GM12878 (cell line): ENCODE results near the gene ZNF462. TPM values are rescaled to one million over a fixed set of nuclear protein-coding genes. Genes with fewer than 3 reads are reported as not detected.

Experiments used
- ATAC-seq: fragments of 200-7000 bp; cut with Tn5 transposase; 3 replicates; pipeline ENCODE4 v1.9.1; 2020; ENCODE audit warnings: mild to moderate bottlenecking, moderate library complexity
- BruUV-seq: library from RNA; stranded (reverse); fragments of 400-500 nt; replicated peaks from 2 replicates; lab custom pipeline; 2021; lab: Mats Ljungman, UMichigan
- CTCF ChIA-PET: fragments of 300-600 bp; sonication (Branson Sonifier 250); formaldehyde crosslinking; extraction: SDS; loops from one replicate; lab custom pipeline; 2021; ENCODE audit warnings: inconsistent platforms; lab: Yijun Ruan, JAX
- POLR2A ChIA-PET: fragments of 350-600 bp; formaldehyde crosslinking; extraction: SDS; loops from one replicate; lab custom pipeline; 2021; ENCODE audit warnings: inconsistent platforms; lab: Charles Lee
- RAD21 ChIA-PET: fragments of 300-600 bp; sonication (Branson Sonifier 250); formaldehyde crosslinking; loops from one replicate; lab custom pipeline; 2023; ENCODE audit warnings: antibody characterized with exemption; ENCODE audit not compliant: unreplicated experiment; lab: Charles Lee
- SMC1A ChIA-PET: fragments of 300-600 bp; sonication (Branson Sonifier 250); formaldehyde crosslinking; loops from one replicate; lab custom pipeline; 2023; ENCODE audit not compliant: unreplicated experiment, uncharacterized antibody; lab: Charles Lee
- DNase-seq: peaks from one replicate; pipeline ENCODE4 v3.0.0-alpha.2; 2011; ENCODE audit warnings: low read depth, low spot score
- FAIRE-seq: peaks from 3 replicates; lab custom pipeline; 2011; peaks lifted over from hg19 to GRCh38; lab: Jason Lieb, UNC
- H2AFZ ChIP-seq: 2 replicates; pipeline ENCODE4 v1.6.0; 2011; ENCODE audit warnings: low read depth, low read length, control low read depth; ENCODE audit not compliant: control insufficient read depth
- H3K27ac ChIP-seq: 2 replicates; pipeline ENCODE4 v1.5.1; 2011; ENCODE audit warnings: control low read depth; ENCODE audit not compliant: control insufficient read depth, insufficient read depth
- H3K27me3 ChIP-seq, 2 experiments: replicated peaks in 1 of 2; 2 replicates each; pipeline versions ENCODE4 v1.6.0 to v1.6.1; 2011; ENCODE audit warnings: low read length in 1 of 2; ENCODE audit not compliant: control insufficient read depth in 2 of 2, insufficient read depth in 2 of 2
- H3K36me3 ChIP-seq, 2 experiments: 2 replicates each; pipeline ENCODE4 v1.5.1; 2011; ENCODE audit warnings: low read length in 1 of 2; ENCODE audit not compliant: control insufficient read depth in 2 of 2, insufficient read depth in 2 of 2
- H3K4me1 ChIP-seq: 2 replicates; pipeline ENCODE4 v1.6.1; 2011; ENCODE audit warnings: mild to moderate bottlenecking, low read length, moderate library complexity, mixed read lengths; ENCODE audit not compliant: control insufficient read depth, insufficient read depth
- H3K4me2 ChIP-seq: 2 replicates; pipeline ENCODE4 v1.6.0; 2011; ENCODE audit warnings: control low read depth; ENCODE audit not compliant: control insufficient read depth, insufficient read depth
- H3K4me3 ChIP-seq: fragments of 200-600 bp; sonication (generic); 2 replicates; pipeline ENCODE4 v1.5.1; 2016
- H3K79me2 ChIP-seq: 2 replicates; pipeline ENCODE4 v1.6.0; 2011; ENCODE audit warnings: low read length; ENCODE audit not compliant: control insufficient read depth, insufficient read depth
- H3K9ac ChIP-seq: 2 replicates; pipeline ENCODE4 v1.8.0; 2011; ENCODE audit warnings: low read length, control low read depth, mixed read lengths; ENCODE audit not compliant: control insufficient read depth, insufficient read depth
- H3K9me3 ChIP-seq: replicated peaks from 3 replicates; pipeline ENCODE4 v1.5.1; 2011; ENCODE audit warnings: mild to moderate bottlenecking, low read length; ENCODE audit not compliant: control insufficient read depth, insufficient read depth
- H4K20me1 ChIP-seq: 2 replicates; pipeline ENCODE4 v1.6.0; 2011; ENCODE audit not compliant: control insufficient read depth, insufficient read depth
- BRCA1 ChIP-seq: IDR thresholded peaks from 2 replicates; pipeline ENCODE4 v1.6.1; 2011; ENCODE audit warnings: low read depth, low read length, improper control_type of control experiment
- CREM ChIP-seq: IDR thresholded peaks from 2 replicates; pipeline ENCODE4 v1.6.1; 2014; ENCODE audit warnings: antibody characterized with exemption, low read depth
- DPF2 ChIP-seq: fragments of 450-650 bp; IDR thresholded peaks from 2 replicates; pipeline ENCODE4 v1.6.1; 2017; ENCODE audit warnings: mild to moderate bottlenecking
- EP300 ChIP-seq, 2 experiments: fragments of 150-350 bp in 1 of 2; IDR thresholded peaks; 2 replicates each; pipeline ENCODE4 v1.6.1; 2011 to 2012; ENCODE audit warnings: low read depth in 2 of 2, low read length in 2 of 2, borderline replicate concordance in 1 of 2, improper control_type of control experiment in 1 of 2, inconsistent platforms in 1 of 2; ENCODE audit not compliant: control insufficient read depth in 1 of 2
- PAX8 ChIP-seq: fragments of 450-650 bp; IDR thresholded peaks from 2 replicates; pipeline ENCODE4 v1.6.1; 2017; ENCODE audit warnings: mild to moderate bottlenecking, moderate library complexity
- SIX5 ChIP-seq: IDR thresholded peaks from 2 replicates; pipeline ENCODE4 v1.6.1; 2011; ENCODE audit warnings: mild to moderate bottlenecking, low read depth, low read length, moderate library complexity; ENCODE audit not compliant: severe bottlenecking
- in situ Hi-C: fragments of 300-500 bp; cut with MboI; formaldehyde crosslinking; loops from 9 replicates; pipeline ENCODE4 v1.14.3; 2018; ENCODE audit warnings: mixed read lengths
- intact Hi-C: fragments of 100-400 bp; cut with micrococcal nuclease; formaldehyde crosslinking; loops from one replicate; pipeline ENCODE4 v1.14.2; 2022; ENCODE audit not compliant: unreplicated experiment
- polyA plus RNA-seq, 11 experiments: library from polyadenylated mRNA; depleted of rRNA in 4 of 11; unstranded in 6 of 11; stranded (reverse) in 5 of 11; fragments of >200 nt; fragmentation: Nextera tagmentation in 4 of 11; fragmentation: Illumina TruSeq in 1 of 11; extraction: Ambion mirVana in 4 of 11; extraction: Trizol in 1 of 11; gene quantifications; 1 replicate in 1 of 11; 2 replicates in 10 of 11; pipeline versions ENCODE4 v1.2.1 to v1.2.3, GENCODE V29; 2011 to 2016; ENCODE audit warnings: inconsistent platforms in 2 of 11, missing spikeins in 2 of 11, low read depth in 1 of 11
- total RNA-seq, 4 experiments: library from RNA; depleted of rRNA in 3 of 4; stranded (reverse); fragments of >200 nt in 3 of 4; fragmentation: Illumina TruSeq in 1 of 4; extraction: Trizol in 1 of 4; gene quantifications; 2 replicates each; pipeline versions ENCODE4 v1.2.1 to v1.2.3, GENCODE V29; 2013 to 2021
- TF ChIP-seq, protein P1 (sequence below): fragments of 450-650 bp; IDR thresholded peaks from 2 replicates; pipeline ENCODE4 v1.6.1; 2017; ENCODE audit warnings: borderline replicate concordance
- TF ChIP-seq, protein P2 (sequence below): fragments of 450-650 bp; IDR thresholded peaks from 2 replicates; pipeline ENCODE4 v1.6.1; 2017; ENCODE audit warnings: low read depth, mild to moderate bottlenecking, moderate library complexity
- TF ChIP-seq, protein P3 (sequence below): IDR thresholded peaks from 2 replicates; pipeline ENCODE4 v1.6.1; 2011; ENCODE audit warnings: low read depth, mild to moderate bottlenecking, low read length, moderate library complexity, borderline replicate concordance; ENCODE audit errors: extremely low read depth
- TF ChIP-seq, protein P4 (sequence below): IDR thresholded peaks from 2 replicates; pipeline ENCODE4 v1.6.1; 2012; ENCODE audit warnings: improper control_type of control experiment, low read depth, low read length; ENCODE audit not compliant: insufficient replicate concordance

The ZNF462 gene
- total and polyA plus RNA-seq, 10 of the 15 experiments (the other 5 are each of a cell fraction or from before 2014, with no cell fraction given), result 0.27 to 13.7 (median 0.55) TPM

DNA sequence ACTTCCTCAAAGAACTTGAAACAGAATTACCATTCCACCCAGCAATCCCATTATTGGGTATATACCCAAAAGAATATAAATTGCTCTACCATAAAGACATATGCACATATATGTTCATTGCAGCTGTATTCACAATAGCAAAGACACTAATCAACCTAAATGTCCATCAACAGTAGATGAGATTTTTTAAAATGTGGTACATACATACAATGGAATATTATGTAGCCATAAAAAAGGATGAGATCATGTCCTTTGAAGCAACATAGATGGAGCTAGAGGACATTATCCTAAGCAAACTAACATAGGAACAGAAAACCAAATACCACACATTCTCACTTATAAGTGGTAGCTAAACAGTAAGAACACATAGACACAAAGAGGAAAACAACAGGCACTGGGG is 28.1 kb upstream of the ZNF462 start:
- H3K27me3 ChIP-seq, result no peaks in the 10 kb centered on the region
- ATAC-seq (no peak), DNase-seq (no peak), FAIRE-seq (no peak)
- no peaks in the 10 kb centered on the region for H3K79me2 ChIP-seq
- no peaks in the 10 kb centered on the region for H3K36me3 ChIP-seq
- no peak for TF ChIP-seq EP300 (IDR thresholded peaks at IDR 0.05; ENCODE audit: borderline replicate concordance in 1 of 2, control insufficient read depth in 1 of 2, low read depth in 2 of 2, low read length in 2 of 2)
- no peak for TF ChIP-seq PAX8
- TF ChIP-seq CREM, result no peak
- TF ChIP-seq, protein P1, sequence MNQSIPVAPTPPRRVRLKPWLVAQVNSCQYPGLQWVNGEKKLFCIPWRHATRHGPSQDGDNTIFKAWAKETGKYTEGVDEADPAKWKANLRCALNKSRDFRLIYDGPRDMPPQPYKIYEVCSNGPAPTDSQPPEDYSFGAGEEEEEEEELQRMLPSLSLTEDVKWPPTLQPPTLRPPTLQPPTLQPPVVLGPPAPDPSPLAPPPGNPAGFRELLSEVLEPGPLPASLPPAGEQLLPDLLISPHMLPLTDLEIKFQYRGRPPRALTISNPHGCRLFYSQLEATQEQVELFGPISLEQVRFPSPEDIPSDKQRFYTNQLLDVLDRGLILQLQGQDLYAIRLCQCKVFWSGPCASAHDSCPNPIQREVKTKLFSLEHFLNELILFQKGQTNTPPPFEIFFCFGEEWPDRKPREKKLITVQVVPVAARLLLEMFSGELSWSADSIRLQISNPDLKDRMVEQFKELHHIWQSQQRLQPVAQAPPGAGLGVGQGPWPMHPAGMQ, result no peak
- TF ChIP-seq, protein P2, sequence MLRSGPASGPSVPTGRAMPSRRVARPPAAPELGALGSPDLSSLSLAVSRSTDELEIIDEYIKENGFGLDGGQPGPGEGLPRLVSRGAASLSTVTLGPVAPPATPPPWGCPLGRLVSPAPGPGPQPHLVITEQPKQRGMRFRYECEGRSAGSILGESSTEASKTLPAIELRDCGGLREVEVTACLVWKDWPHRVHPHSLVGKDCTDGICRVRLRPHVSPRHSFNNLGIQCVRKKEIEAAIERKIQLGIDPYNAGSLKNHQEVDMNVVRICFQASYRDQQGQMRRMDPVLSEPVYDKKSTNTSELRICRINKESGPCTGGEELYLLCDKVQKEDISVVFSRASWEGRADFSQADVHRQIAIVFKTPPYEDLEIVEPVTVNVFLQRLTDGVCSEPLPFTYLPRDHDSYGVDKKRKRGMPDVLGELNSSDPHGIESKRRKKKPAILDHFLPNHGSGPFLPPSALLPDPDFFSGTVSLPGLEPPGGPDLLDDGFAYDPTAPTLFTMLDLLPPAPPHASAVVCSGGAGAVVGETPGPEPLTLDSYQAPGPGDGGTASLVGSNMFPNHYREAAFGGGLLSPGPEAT, result no peak
- TF ChIP-seq, protein P3, sequence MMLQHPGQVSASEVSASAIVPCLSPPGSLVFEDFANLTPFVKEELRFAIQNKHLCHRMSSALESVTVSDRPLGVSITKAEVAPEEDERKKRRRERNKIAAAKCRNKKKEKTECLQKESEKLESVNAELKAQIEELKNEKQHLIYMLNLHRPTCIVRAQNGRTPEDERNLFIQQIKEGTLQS, result no peak
- no peak for TF ChIP-seq BRCA1
- TF ChIP-seq, protein P4, sequence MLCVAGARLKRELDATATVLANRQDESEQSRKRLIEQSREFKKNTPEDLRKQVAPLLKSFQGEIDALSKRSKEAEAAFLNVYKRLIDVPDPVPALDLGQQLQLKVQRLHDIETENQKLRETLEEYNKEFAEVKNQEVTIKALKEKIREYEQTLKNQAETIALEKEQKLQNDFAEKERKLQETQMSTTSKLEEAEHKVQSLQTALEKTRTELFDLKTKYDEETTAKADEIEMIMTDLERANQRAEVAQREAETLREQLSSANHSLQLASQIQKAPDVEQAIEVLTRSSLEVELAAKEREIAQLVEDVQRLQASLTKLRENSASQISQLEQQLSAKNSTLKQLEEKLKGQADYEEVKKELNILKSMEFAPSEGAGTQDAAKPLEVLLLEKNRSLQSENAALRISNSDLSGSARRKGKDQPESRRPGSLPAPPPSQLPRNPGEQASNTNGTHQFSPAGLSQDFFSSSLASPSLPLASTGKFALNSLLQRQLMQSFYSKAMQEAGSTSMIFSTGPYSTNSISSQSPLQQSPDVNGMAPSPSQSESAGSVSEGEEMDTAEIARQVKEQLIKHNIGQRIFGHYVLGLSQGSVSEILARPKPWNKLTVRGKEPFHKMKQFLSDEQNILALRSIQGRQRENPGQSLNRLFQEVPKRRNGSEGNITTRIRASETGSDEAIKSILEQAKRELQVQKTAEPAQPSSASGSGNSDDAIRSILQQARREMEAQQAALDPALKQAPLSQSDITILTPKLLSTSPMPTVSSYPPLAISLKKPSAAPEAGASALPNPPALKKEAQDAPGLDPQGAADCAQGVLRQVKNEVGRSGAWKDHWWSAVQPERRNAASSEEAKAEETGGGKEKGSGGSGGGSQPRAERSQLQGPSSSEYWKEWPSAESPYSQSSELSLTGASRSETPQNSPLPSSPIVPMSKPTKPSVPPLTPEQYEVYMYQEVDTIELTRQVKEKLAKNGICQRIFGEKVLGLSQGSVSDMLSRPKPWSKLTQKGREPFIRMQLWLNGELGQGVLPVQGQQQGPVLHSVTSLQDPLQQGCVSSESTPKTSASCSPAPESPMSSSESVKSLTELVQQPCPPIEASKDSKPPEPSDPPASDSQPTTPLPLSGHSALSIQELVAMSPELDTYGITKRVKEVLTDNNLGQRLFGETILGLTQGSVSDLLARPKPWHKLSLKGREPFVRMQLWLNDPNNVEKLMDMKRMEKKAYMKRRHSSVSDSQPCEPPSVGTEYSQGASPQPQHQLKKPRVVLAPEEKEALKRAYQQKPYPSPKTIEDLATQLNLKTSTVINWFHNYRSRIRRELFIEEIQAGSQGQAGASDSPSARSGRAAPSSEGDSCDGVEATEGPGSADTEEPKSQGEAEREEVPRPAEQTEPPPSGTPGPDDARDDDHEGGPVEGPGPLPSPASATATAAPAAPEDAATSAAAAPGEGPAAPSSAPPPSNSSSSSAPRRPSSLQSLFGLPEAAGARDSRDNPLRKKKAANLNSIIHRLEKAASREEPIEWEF, result no peak
- no peak for TF ChIP-seq DPF2
- no peak for TF ChIP-seq SIX5
- no TSS peak for BruUV-seq
- H3K9ac ChIP-seq, result no peak overlapping the region
- no peaks in the 10 kb centered on the region for H3K4me1 ChIP-seq
- intact Hi-C loops (no loop called here), in situ Hi-C loops (no loop called here)
- SMC1A ChIA-PET, result no interaction called here
- CTCF ChIA-PET, result no interaction called here
- no peaks in the 10 kb centered on the region for H3K9me3 ChIP-seq
- H3K27ac ChIP-seq, result no peak overlapping the region
- H3K4me2 ChIP-seq, result no peak overlapping the region
- POLR2A ChIA-PET, result no interaction called here
- no peak overlapping the region for H3K4me3 ChIP-seq
- RAD21 ChIA-PET, result no interaction called here
- H4K20me1 ChIP-seq, result no peaks in the 10 kb centered on the region
- no peak overlapping the region for H2AFZ ChIP-seq
